GM12874 (cell line): ENCODE measurements around the gene SHE.

Experiments used
- TF ChIP-seq, protein P1 (sequence below): IDR thresholded peaks from 2 replicates; pipeline ENCODE4 v1.5.1; 2011; ENCODE audit warnings: low read depth, mild to moderate bottlenecking, control low read depth, low read length, moderate library complexity; ENCODE audit not compliant: insufficient read depth

Gene SHE

DNA sequence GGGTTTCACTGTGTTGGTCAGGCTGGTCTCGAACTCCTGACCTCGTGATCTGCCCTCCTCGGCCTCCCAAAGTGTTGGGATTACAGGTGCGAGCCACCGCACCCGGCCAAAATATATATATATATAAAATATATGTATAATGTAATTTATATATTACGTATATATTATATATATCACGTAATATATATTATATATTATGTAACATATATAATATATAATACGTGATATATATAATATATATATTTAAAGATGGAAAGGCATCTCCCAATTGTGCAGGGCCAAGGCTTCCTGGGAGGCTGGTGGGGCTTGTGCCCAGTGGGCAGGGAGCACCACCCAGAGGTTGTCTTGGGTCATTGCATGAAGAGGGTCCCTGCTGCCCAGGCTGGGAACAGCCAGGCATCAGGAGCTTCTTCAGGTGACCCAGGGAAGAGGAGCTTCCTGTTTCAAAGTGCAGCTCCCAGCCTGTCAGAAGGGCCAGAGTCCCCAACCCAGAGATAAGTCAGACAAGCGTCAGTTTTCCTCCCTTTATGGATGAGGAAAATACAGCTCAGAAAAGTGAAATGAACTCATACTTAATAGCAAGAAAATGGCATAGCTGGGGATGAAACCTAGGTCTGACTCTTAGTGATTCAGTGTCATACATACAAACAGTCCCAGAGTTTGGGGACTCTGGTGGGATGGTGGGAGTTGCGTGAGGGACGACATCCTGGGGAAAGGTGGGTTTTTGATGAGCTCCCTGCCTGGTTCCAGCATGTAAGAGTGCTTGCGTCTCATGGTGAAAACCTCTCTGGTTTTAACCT is 44.3 kb upstream of the SHE start:
- TF ChIP-seq, protein P1, sequence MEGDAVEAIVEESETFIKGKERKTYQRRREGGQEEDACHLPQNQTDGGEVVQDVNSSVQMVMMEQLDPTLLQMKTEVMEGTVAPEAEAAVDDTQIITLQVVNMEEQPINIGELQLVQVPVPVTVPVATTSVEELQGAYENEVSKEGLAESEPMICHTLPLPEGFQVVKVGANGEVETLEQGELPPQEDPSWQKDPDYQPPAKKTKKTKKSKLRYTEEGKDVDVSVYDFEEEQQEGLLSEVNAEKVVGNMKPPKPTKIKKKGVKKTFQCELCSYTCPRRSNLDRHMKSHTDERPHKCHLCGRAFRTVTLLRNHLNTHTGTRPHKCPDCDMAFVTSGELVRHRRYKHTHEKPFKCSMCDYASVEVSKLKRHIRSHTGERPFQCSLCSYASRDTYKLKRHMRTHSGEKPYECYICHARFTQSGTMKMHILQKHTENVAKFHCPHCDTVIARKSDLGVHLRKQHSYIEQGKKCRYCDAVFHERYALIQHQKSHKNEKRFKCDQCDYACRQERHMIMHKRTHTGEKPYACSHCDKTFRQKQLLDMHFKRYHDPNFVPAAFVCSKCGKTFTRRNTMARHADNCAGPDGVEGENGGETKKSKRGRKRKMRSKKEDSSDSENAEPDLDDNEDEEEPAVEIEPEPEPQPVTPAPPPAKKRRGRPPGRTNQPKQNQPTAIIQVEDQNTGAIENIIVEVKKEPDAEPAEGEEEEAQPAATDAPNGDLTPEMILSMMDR = peak; percentile 87

DNA sequence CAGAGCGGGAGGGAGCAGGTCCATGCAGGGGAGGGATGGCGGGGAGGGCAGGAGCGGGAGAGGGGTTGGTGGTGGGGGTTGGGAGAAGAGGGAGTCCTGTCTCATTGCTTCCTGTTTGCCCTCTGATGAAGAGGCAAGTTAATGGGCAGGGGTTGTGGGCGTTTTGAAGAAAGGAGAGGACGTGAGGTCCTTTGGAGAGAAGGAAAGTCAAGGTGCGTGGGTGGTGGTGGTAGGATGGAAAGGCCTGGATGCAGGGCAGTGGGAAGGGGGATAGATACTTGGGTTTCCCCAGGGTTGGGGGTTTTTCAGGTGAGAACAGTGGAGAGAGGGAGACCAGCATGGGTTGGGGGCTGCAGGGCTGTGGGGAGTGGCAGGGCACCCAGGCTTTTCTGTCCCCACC is 39.0 kb upstream of the SHE start:
- TF ChIP-seq, protein P1 = no peak

DNA sequence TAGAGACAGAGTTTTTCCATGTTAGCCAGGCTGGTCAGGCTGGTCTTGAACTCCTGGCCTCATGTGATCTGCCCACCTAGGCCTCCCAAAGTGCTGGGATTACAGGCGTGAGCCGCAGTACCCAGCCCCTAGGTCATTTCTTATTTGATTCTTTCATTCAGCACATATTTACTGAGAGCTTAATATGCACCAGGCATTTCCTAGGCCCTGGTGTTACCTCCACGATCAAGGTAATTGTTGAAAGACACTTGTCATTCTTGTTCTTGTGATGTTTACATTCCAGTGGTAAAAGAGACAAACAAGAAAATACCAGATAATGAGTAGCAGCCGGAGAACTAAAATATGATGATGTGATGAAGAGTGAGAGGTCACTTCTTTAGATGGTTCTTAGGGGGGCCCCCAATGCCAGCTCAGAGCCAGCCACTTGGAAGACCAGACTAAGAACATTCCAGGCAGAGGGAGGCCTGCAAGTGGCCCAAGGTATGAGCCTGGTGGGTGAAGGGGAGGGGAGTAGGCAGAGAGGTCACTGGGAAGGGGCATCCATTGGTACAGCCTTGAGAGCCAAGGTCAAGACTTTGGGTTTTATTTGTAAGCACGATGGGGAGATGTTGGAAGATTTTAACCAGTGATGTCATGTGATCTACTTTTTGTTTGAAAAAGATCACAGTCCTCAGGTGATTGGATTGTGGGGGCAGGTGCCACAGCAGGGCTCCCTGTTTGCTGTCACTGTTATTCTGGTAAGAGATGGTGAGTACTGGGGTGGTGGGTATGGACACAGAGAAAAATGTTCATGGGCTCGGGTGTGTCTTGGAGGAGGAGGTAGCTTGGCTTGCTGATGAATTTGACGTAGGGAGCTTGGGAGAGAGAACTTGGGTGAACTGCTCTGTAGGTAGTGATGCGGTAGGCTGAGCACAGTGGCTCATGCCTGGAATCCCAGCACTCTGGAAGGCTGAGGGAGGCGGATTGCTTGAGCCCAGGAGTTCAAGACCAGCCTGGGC is 37.6 kb upstream of the SHE start:
- TF ChIP-seq, protein P1 = no peak

DNA sequence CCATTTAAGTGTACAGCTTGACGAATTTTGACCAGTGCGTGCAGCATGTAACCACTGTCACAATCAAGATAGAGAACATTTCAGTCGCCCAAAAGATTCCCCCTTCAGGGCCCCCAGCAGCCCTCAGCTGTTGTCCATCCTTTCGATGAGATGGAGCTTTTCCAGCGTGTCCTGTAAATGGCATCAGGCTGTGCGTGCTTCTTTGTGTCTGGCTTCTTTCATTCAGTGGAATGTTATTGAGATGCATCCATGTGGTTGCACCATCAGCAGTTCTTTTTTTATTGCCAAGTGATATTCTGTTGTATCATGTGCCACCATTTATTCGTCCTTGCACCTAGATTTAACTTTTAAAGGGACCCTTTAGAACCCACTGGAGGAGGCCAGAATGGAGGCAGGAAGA is 34.4 kb upstream of the SHE start:
- TF ChIP-seq, protein P1 = no peak

DNA sequence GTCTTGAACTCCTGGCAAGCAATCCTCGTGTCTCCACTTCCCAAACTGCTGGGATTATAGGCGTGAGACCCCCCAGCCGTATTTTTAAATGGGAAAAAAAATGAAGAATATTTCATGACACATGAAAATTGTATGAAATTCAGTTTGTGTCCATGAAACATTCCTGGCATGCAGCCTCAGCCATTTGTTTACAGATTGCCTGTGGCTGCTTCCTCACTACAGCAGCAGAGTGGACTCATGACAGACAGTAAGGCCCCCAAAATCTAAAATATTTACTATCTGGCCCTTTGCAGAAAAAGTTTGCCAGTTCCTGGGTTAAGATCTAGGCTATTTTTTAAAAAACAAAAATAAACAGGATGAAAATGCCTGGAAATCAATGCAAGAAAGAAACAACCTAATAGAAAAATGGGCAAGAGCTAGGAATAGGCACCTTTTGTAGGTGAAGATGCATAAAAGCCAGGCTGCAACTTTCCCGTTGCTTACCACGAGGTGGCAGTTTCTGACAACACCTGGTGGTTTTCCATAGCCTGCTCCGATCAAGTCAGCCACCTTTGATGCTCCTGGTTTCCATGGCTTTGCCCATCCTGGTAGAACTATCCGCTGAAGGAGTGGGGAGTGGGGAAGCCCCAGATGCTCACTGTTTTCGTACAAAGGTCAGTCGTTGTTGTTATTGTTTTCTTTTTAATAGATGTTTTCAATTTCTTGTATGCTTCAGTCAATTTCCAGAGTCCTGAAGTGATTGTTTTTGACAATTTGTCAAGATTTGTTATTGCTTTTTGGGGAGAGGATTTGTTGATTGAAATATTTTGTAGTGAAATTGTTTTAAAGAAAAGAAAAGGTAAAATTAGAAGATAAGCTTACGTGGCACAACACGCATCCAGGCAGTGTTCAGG is 32.0 kb upstream of the SHE start:
- TF ChIP-seq, protein P1 = peak; percentile 29

DNA sequence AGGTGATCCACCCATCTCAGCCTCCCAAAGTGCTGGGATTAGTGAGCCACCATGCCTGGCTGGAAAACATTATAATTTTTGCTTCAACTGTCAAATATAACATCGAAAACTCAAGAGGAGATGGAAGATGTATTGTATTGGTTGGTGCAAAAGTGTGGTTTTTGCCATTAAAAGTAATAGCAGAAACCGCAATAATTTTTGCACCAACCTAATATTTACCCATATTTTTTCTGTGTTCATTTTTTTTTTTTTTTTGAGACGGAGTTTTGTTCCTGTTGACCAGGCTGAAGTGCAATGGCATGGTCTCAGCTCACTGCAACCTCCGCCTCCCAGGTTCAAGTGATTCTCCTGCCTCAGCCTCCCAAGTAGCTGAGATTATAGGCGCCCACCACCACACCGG is 27.1 kb upstream of the SHE start:
- TF ChIP-seq, protein P1 = no peak
